Measurements from ENCODE around the gene GRID2.
"Not testable (repeated sequence)": the region's sequence is repeated elsewhere in the genome, so short reads cannot be mapped to it uniquely, and the experiment has no call there.

Gene GRID2

GRCh38 chr4:93221771-93222170 is 918.0 kb downstream of the GRID2 start:
- no peak for DNase-seq

- DNase-seq: no peak
These were observed 924.3 kb downstream of the GRID2 start for GRCh38 chr4:93228021-93228420.

- no peak for DNase-seq
These were observed 929.1 kb downstream of the GRID2 start for GRCh38 chr4:93232883-93233282.

GRCh38 chr4:93237521-93237920 is 933.8 kb downstream of the GRID2 start:
- peak; percentile 66 for DNase-seq

- no peak for DNase-seq
These were observed 939.5 kb downstream of the GRID2 start for GRCh38 chr4:93243262-93243661.

- no peak for DNase-seq
These were observed 957.4 kb downstream of the GRID2 start for GRCh38 chr4:93261207-93261606.

GRCh38 chr4:93263166-93263565 is 959.4 kb downstream of the GRID2 start:
- DNase-seq: peak; percentile 15

- DNase-seq: no peak
These were observed 964.0 kb downstream of the GRID2 start for GRCh38 chr4:93267747-93268146.

- DNase-seq: no peak
These were observed 981.6 kb downstream of the GRID2 start for GRCh38 chr4:93285346-93285745.

- DNase-seq: no peak
These were observed 985.5 kb downstream of the GRID2 start for GRCh38 chr4:93289241-93289640.

- peak; percentile 9 for DNase-seq
These were observed 986.1 kb downstream of the GRID2 start for GRCh38 chr4:93289831-93290230.

- no peak for DNase-seq
These were observed 995.4 kb downstream of the GRID2 start for GRCh38 chr4:93299118-93299517.

- DNase-seq: not testable (repeated sequence)
These were observed 997.2 kb downstream of the GRID2 start for GRCh38 chr4:93300780-93301555.

- no peak for DNase-seq
These were observed 998.5 kb downstream of the GRID2 start for GRCh38 chr4:93302310-93302709.

GRCh38 chr4:93303440-93303839 is 999.7 kb downstream of the GRID2 start:
- no peak for DNase-seq

GRCh38 chr4:93312299-93312698 is 1008.5 kb downstream of the GRID2 start:
- DNase-seq: no peak

- no peak for DNase-seq
These were observed 1009.4 kb downstream of the GRID2 start for GRCh38 chr4:93313197-93313596.

- DNase-seq: peak; percentile 8
These were observed 1013.3 kb downstream of the GRID2 start for GRCh38 chr4:93317057-93317456.

- DNase-seq: no peak
These were observed 1013.8 kb downstream of the GRID2 start for GRCh38 chr4:93317561-93317960.

- no peak for DNase-seq
These were observed 1015.3 kb downstream of the GRID2 start for GRCh38 chr4:93319041-93319440.

GRCh38 chr4:93320356-93320755 is 1016.6 kb downstream of the GRID2 start:
- no peak for DNase-seq

- DNase-seq: no peak
These were observed 1023.6 kb downstream of the GRID2 start for GRCh38 chr4:93327346-93327745.

GRCh38 chr4:93334003-93334402 is 1030.2 kb downstream of the GRID2 start:
- DNase-seq: peak; percentile 53

GRCh38 chr4:93337196-93337595 is 1033.4 kb downstream of the GRID2 start:
- DNase-seq: no peak

- DNase-seq: peak; percentile 43
These were observed 1039.0 kb downstream of the GRID2 start for GRCh38 chr4:93342738-93343137.

Measured in eye (tissue), 1 donor.